OCI-LY3 (cell line): ENCODE data around the gene BRAP.

Experiments used
- H2AFZ ChIP-seq: fragments of 200-600, 300-600 bp; shearing (Covaris generic); 2 replicates; pipeline ENCODE4 v1.6.0; 2014; ENCODE audit warnings: antibody characterized with exemption, low read depth, low read length
- H3K27ac ChIP-seq: fragments of 200-600, 300-600 bp; sonication (generic); 2 replicates; pipeline ENCODE4 v1.5.1; 2014; ENCODE audit warnings: mild to moderate bottlenecking, low read length, moderate library complexity, mixed read lengths
- H3K27me3 ChIP-seq: fragments of 200-600, 300-600 bp; sonication (generic); 2 replicates; pipeline ENCODE4 v1.6.1; 2014; ENCODE audit warnings: low read depth, low read length, mixed read lengths
- H3K36me3 ChIP-seq: fragments of 200-600, 300-600 bp; sonication (generic); replicated peaks from 2 replicates; pipeline ENCODE3; 2014; ENCODE audit warnings: low read depth, low read length, mixed read lengths
- H3K4me1 ChIP-seq: fragments of 300-600, 200-600 bp; sonication (generic); 2 replicates; pipeline ENCODE4 v1.6.1; 2014; ENCODE audit warnings: low read length, mixed read lengths
- H3K4me2 ChIP-seq: fragments of 200-600, 300-600 bp; sonication (generic); 2 replicates; pipeline ENCODE4 v1.6.1; 2014; ENCODE audit warnings: low read length, mixed read lengths
- H3K4me3 ChIP-seq: fragments of 300-600, 200-600 bp; sonication (generic); 2 replicates; pipeline ENCODE4 v1.5.1; 2014; ENCODE audit warnings: antibody characterized with exemption, mild to moderate bottlenecking, low read length, moderate library complexity
- H3K79me2 ChIP-seq: fragments of 300-600, 200-600 bp; shearing (Covaris generic); 2 replicates; pipeline ENCODE4 v1.6.1; 2014; ENCODE audit warnings: mild to moderate bottlenecking, low read length, mixed read lengths
- H3K9ac ChIP-seq: fragments of 300-600, 200-600 bp; shearing (Covaris generic); 2 replicates; pipeline ENCODE4 v1.6.0; 2014; ENCODE audit warnings: mild to moderate bottlenecking, low read length, moderate library complexity
- H3K9me3 ChIP-seq: fragments of 200-600, 300-600 bp; shearing (Covaris generic); 2 replicates; pipeline ENCODE4 v1.6.1; 2014; ENCODE audit warnings: low read length, mixed read lengths; ENCODE audit not compliant: insufficient read depth
- H4K20me1 ChIP-seq: fragments of 200-600, 300-600 bp; sonication (generic); 2 replicates; pipeline ENCODE4 v1.6.1; 2016; ENCODE audit warnings: low read length, mixed read lengths; ENCODE audit not compliant: insufficient read depth
- EZH2phosphoT487 ChIP-seq: fragments of 200-600 bp; shearing (Covaris generic); IDR thresholded peaks from 2 replicates; pipeline ENCODE4 v1.6.1; 2018; ENCODE audit warnings: antibody characterized with exemption, mixed run types, low read depth
- TF ChIP-seq, protein P1 (sequence below): fragments of 200-600, 300-600 bp; sonication (generic); IDR thresholded peaks from 2 replicates; pipeline ENCODE4 v1.5.1; 2014; ENCODE audit warnings: antibody characterized with exemption, low read length, low read depth

BRAP gene

DNA sequence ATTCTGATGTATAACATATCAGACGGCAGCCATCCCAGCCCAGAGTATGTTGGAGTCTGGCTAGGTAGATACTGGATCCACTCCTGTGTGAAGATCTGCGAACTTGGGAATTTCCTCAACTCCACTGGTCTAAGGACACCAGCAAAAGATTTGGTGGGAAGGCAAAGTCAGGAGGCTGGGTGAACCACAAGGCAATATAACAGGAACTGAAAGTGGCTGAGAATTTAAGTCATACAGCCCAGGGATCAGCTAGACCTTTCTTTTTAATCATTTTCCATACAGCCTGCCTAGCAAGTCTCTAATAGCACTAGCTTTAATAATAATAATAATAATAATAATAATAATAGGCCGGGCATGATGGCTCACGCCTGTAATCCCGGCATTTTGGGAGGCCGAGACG lies 34.8 kb downstream of the BRAP start:
- Histone ChIP-seq H3K4me1 (peaks cover 3% of the 10 kb centered on the region; the same call in 1 of the 2 replicates), H3K79me2 (no peaks in the 10 kb centered on the region), H3K9ac (no peak overlapping the region), H3K27ac (no peak overlapping the region), H2AFZ (no peak overlapping the region), H4K20me1 (no peaks in the 10 kb centered on the region), H3K4me3 (no peak overlapping the region), H3K9me3 (no peaks in the 10 kb centered on the region), H3K4me2 (no peak overlapping the region), H3K36me3 (peaks cover 40% of the 10 kb centered on the region), H3K27me3 (no peaks in the 10 kb centered on the region)
- TF ChIP-seq, protein P1, sequence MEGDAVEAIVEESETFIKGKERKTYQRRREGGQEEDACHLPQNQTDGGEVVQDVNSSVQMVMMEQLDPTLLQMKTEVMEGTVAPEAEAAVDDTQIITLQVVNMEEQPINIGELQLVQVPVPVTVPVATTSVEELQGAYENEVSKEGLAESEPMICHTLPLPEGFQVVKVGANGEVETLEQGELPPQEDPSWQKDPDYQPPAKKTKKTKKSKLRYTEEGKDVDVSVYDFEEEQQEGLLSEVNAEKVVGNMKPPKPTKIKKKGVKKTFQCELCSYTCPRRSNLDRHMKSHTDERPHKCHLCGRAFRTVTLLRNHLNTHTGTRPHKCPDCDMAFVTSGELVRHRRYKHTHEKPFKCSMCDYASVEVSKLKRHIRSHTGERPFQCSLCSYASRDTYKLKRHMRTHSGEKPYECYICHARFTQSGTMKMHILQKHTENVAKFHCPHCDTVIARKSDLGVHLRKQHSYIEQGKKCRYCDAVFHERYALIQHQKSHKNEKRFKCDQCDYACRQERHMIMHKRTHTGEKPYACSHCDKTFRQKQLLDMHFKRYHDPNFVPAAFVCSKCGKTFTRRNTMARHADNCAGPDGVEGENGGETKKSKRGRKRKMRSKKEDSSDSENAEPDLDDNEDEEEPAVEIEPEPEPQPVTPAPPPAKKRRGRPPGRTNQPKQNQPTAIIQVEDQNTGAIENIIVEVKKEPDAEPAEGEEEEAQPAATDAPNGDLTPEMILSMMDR = no peak

GRCh38 chr12:111645433-111645832 lies 40.3 kb downstream of the BRAP start:
- no peak for TF ChIP-seq EZH2phosphoT487
- TF ChIP-seq, protein P1 = no peak
- H3K9me3 ChIP-seq = no peaks in the 10 kb centered on the region
- H3K79me2 ChIP-seq = no peaks in the 10 kb centered on the region
- no peaks in the 10 kb centered on the region for H4K20me1 ChIP-seq
- no peak overlapping the region for H3K4me2 ChIP-seq
- peaks cover 34% of the 10 kb centered on the region for H3K36me3 ChIP-seq
- H3K27ac ChIP-seq = no peak overlapping the region
- no peaks in the 10 kb centered on the region for H3K27me3 ChIP-seq
- H2AFZ ChIP-seq = no peak overlapping the region
- H3K4me1 ChIP-seq = no peaks in the 10 kb centered on the region
- no peak overlapping the region for H3K9ac ChIP-seq
- H3K4me3 ChIP-seq = no peak overlapping the region

- Histone ChIP-seq H3K4me3 (no peak overlapping the region), H3K27ac (no peak overlapping the region), H3K9ac (no peak overlapping the region), H3K36me3 (peaks cover 29% of the 10 kb centered on the region), H3K27me3 (no peaks in the 10 kb centered on the region), H2AFZ (no peak overlapping the region), H3K4me1 (no peaks in the 10 kb centered on the region), H3K79me2 (no peaks in the 10 kb centered on the region), H3K9me3 (no peaks in the 10 kb centered on the region), H3K4me2 (no peak overlapping the region), H4K20me1 (no peaks in the 10 kb centered on the region)
- TF ChIP-seq EZH2phosphoT487 = no peak
- TF ChIP-seq, protein P1 = no peak
Observed at GRCh38 chr12:111643427-111643826, 42.3 kb downstream of the BRAP start.

GRCh38 chr12:111642681-111643426 lies 42.9 kb downstream of the BRAP start:
- Histone ChIP-seq H3K79me2 (no peaks in the 10 kb centered on the region), H3K9ac (no peak overlapping the region), H3K36me3 (peaks cover 29% of the 10 kb centered on the region), H3K4me1 (no peaks in the 10 kb centered on the region), H3K27ac (no peak overlapping the region), H2AFZ (no peak overlapping the region), H3K4me3 (no peak overlapping the region), H4K20me1 (no peaks in the 10 kb centered on the region), H3K4me2 (no peak overlapping the region), H3K27me3 (no peaks in the 10 kb centered on the region), H3K9me3 (no peaks in the 10 kb centered on the region)
- no peak for TF ChIP-seq EZH2phosphoT487
- TF ChIP-seq, protein P1 = no peak
